GM18519 (cell line): ENCODE results near the gene ZNRF2.
"Not testable (repeated sequence)": the region's sequence is repeated elsewhere in the genome, so short reads cannot be mapped to it uniquely, and the experiment has no call there.

ENCODE experiments used
- ATAC-seq: cut with Tn5 transposase; IDR thresholded peaks from one replicate; pipeline ENCODE4 v1.9.1; 2021; ENCODE audit warnings: mild to moderate bottlenecking, moderate library complexity; ENCODE audit not compliant: unreplicated experiment, low FRiP score

ZNRF2 gene

GRCh38 chr7:30256349-30256858 is 28.0 kb upstream of the ZNRF2 start:
- no peak for ATAC-seq

GRCh38 chr7:30260246-30260768 is 24.1 kb upstream of the ZNRF2 start:
- no peak for ATAC-seq

GRCh38 chr7:30263090-30263710 is 21.2 kb upstream of the ZNRF2 start:
- ATAC-seq, result no peak

- ATAC-seq, result no peak
Measured at GRCh38 chr7:30264052-30264451, 20.3 kb upstream of the ZNRF2 start.

- not testable (repeated sequence) for ATAC-seq
Measured at GRCh38 chr7:30265189-30265588, 19.2 kb upstream of the ZNRF2 start.

- ATAC-seq, result no peak
Measured at GRCh38 chr7:30266686-30267085, 17.7 kb upstream of the ZNRF2 start.

- ATAC-seq, result no peak
Measured at GRCh38 chr7:30268586-30268985, 15.8 kb upstream of the ZNRF2 start.

- ATAC-seq, result no peak
Measured at GRCh38 chr7:30269490-30269889, 14.9 kb upstream of the ZNRF2 start.

- no peak for ATAC-seq
Measured at GRCh38 chr7:30270921-30271320, 13.5 kb upstream of the ZNRF2 start.

- no peak for ATAC-seq
Measured at GRCh38 chr7:30272126-30272525, 12.3 kb upstream of the ZNRF2 start.

GRCh38 chr7:30273552-30273951 is 10.8 kb upstream of the ZNRF2 start:
- ATAC-seq, result no peak

GRCh38 chr7:30274641-30275040 is 9.8 kb upstream of the ZNRF2 start:
- ATAC-seq, result no peak

- ATAC-seq, result no peak
Measured at GRCh38 chr7:30276203-30276900, 8.0 kb upstream of the ZNRF2 start.

GRCh38 chr7:30278376-30278775 is 6.0 kb upstream of the ZNRF2 start:
- no peak for ATAC-seq

- no peak for ATAC-seq
Measured at GRCh38 chr7:30278849-30279652, 5.3 kb upstream of the ZNRF2 start.

- no peak for ATAC-seq
Measured at GRCh38 chr7:30279653-30279904, 4.8 kb upstream of the ZNRF2 start.

GRCh38 chr7:30280631-30281030 is 3.8 kb upstream of the ZNRF2 start:
- ATAC-seq, result no peak

- ATAC-seq, result no peak
Measured at GRCh38 chr7:30281263-30281662, 3.1 kb upstream of the ZNRF2 start.

- no peak for ATAC-seq
Measured at GRCh38 chr7:30281791-30282190, 2.6 kb upstream of the ZNRF2 start.

GRCh38 chr7:30282735-30283134 is 1.7 kb upstream of the ZNRF2 start:
- ATAC-seq, result no peak

GRCh38 chr7:30285067-30285535 is 704 bp downstream of the ZNRF2 start:
- peak; percentile 9 for ATAC-seq
